BJ (cell line): ENCODE data around the gene ARHGAP21. TPM values are rescaled to one million over a fixed set of nuclear protein-coding genes. Genes with fewer than 3 reads are reported as not detected.

Source experiments
- CTCF ChIA-PET: fragments of 350-600 bp; formaldehyde crosslinking; extraction: SDS; loops from one replicate; lab custom pipeline; 2021; ENCODE audit warnings: antibody characterized with exemption, inconsistent platforms; lab: Yijun Ruan, JAX
- POLR2A ChIA-PET: fragments of 300-600 bp; sonication (Branson Sonifier 250); formaldehyde crosslinking; extraction: SDS; loops from one replicate; lab custom pipeline; 2021; ENCODE audit warnings: antibody characterized with exemption; lab: Charles Lee
- DNase-seq: peaks from one replicate; pipeline ENCODE4 v3.0.0-alpha.2; 2011; ENCODE audit warnings: low read depth
- H3K27me3 ChIP-seq: 2 replicates; pipeline ENCODE4 v1.6.0; 2011; ENCODE audit warnings: low read length; ENCODE audit not compliant: control insufficient read depth, insufficient read depth
- H3K36me3 ChIP-seq: 2 replicates; pipeline ENCODE4 v1.5.1; 2011; ENCODE audit warnings: low read length; ENCODE audit not compliant: control insufficient read depth, insufficient read depth
- H3K4me3 ChIP-seq: 2 replicates; pipeline ENCODE4 v1.5.1; 2011; ENCODE audit warnings: low read depth, mild to moderate bottlenecking, control low read depth, low read length
- CTCF ChIP-seq: IDR thresholded peaks from 2 replicates; pipeline ENCODE4 v1.5.1; 2011; ENCODE audit warnings: low read depth, mild to moderate bottlenecking, control low read depth, inconsistent platforms, low read length, moderate library complexity; ENCODE audit not compliant: insufficient read depth
- polyA plus RNA-seq: library from polyadenylated mRNA; depleted of rRNA; stranded (reverse); fragments of >200 nt; gene quantifications from 2 replicates; pipeline ENCODE4 v1.2.3, GENCODE V29; 2011

The ARHGAP21 gene
- polyA plus RNA-seq, 1 experiment = 75.8 TPM

GRCh38 chr10:24680647-24681524 lies 42.8 kb downstream of the ARHGAP21 start:
- ChIA-PET CTCF (no interaction called here), POLR2A (no interaction called here)
- no peaks in the 10 kb centered on the region for H3K27me3 ChIP-seq
- no peak for DNase-seq
- H3K36me3 ChIP-seq = no peaks in the 10 kb centered on the region
- no peak for TF ChIP-seq CTCF
- no peak overlapping the region for H3K4me3 ChIP-seq

- ChIA-PET CTCF (no interaction called here), POLR2A (no interaction called here)
- DNase-seq = no peak
- Histone ChIP-seq H3K4me3 (no peak overlapping the region), H3K27me3 (no peaks in the 10 kb centered on the region), H3K36me3 (no peaks in the 10 kb centered on the region)
- no peak for TF ChIP-seq CTCF
Observed at GRCh38 chr10:24678757-24679156, 44.9 kb downstream of the ARHGAP21 start.

GRCh38 chr10:24674892-24675632 lies 48.6 kb downstream of the ARHGAP21 start:
- DNase-seq = no peak
- TF ChIP-seq CTCF = no peak
- H3K4me3 ChIP-seq = no peak overlapping the region
- H3K36me3 ChIP-seq = no peaks in the 10 kb centered on the region
- ChIA-PET CTCF (no interaction called here), POLR2A (no interaction called here)
- H3K27me3 ChIP-seq = no peaks in the 10 kb centered on the region

- no peak for TF ChIP-seq CTCF
- Histone ChIP-seq H3K27me3 (no peaks in the 10 kb centered on the region), H3K36me3 (peaks cover 1% of the 10 kb centered on the region; the same call in 1 of the 2 replicates), H3K4me3 (no peak overlapping the region)
- POLR2A ChIA-PET = no interaction called here
- no peak for DNase-seq
- CTCF ChIA-PET = interaction anchor here (0.5 to 1.0 kb wide), 2 partner anchors 205 to 410 kb away, joined by 3 read pairs; no protein-coding TSS in a partner anchor
Observed at GRCh38 chr10:24670964-24671670, 52.6 kb downstream of the ARHGAP21 start.
